Measurements from ENCODE around the gene MAN2C1.
"Not testable (repeated sequence)": the region's sequence is repeated elsewhere in the genome, so short reads cannot be mapped to it uniquely, and the experiment has no call there.

- TF ChIP-seq, protein P1, sequence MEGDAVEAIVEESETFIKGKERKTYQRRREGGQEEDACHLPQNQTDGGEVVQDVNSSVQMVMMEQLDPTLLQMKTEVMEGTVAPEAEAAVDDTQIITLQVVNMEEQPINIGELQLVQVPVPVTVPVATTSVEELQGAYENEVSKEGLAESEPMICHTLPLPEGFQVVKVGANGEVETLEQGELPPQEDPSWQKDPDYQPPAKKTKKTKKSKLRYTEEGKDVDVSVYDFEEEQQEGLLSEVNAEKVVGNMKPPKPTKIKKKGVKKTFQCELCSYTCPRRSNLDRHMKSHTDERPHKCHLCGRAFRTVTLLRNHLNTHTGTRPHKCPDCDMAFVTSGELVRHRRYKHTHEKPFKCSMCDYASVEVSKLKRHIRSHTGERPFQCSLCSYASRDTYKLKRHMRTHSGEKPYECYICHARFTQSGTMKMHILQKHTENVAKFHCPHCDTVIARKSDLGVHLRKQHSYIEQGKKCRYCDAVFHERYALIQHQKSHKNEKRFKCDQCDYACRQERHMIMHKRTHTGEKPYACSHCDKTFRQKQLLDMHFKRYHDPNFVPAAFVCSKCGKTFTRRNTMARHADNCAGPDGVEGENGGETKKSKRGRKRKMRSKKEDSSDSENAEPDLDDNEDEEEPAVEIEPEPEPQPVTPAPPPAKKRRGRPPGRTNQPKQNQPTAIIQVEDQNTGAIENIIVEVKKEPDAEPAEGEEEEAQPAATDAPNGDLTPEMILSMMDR (IDR thresholded peaks at IDR 0.05), result not testable (repeated sequence)
- not testable (repeated sequence) for TF ChIP-seq ZFX (IDR thresholded peaks at IDR 0.05; ENCODE audit: borderline replicate concordance)
These were observed 15.6 kb upstream of the MAN2C1 start for GRCh38 chr15:75383986-75384385.
